RCC 7860 (cell line): ENCODE results near the gene TRIM37.
A peak's percentile ranks its signal among the peaks of the same experiment; 100 is the strongest.
"Not testable (repeated sequence)": the region's sequence is repeated elsewhere in the genome, so short reads cannot be mapped to it uniquely, and the experiment has no call there.

ENCODE experiments used
- DNase-seq: peaks from one replicate; pipeline ENCODE4 v3.0.0-alpha.2; 2015; ENCODE audit warnings: low spot score
- FAIRE-seq: peaks from 2 replicates; lab custom pipeline; 2012; peaks lifted over from hg19 to GRCh38; lab: Jason Lieb, UNC

The TRIM37 gene

DNA sequence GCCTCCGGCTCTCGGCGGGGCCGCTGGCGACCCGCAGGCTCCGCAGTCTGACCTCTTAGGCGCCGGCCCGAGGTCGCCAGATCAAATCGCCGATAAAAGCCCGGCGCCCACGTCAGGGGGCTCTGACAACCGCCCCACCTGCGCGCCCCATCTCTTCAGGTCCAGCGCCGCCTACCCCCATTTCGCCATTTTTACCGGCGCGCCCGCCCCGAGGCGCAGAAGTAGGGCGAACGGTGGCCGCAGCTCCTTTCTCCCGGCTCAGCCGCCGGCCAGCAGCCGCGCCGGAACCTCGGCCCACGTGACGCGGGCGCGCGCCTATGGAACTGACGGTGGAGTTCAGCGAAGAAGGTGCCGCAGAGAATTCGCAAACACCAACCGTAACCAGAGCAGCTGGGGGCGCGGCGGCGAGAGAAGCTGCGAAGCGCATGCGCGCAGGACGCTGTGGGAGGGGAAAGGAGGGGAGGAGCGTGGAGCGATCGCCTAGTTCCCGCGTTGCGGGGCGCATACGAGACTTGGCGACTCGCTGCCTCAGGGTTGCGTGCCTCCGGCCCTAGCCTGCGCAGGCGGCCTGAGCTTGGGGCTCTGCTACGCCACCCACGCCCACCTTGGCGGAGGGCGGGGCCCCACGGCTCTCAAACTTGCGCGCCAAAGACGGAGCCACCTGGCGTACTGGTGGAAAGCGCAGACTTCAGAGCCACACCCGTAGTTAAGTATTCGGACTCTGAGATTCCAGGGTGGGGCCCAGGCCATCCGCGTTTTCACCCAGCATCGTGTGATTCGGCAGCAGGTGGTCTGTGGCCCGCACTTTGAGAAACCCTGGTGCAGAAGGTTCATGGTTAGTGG is at the start of gene TRIM37:
Gene TRIM37 (minus strand): TSS at position 418 of the 843 bp plus-strand sequence. CDS start 419 bp downstream, outside the sequence.
- peak; percentile 96 for DNase-seq
- FAIRE-seq, result peak; percentile 67

GRCh38 chr17:59155439-59156177 is 48.9 kb upstream of the TRIM37 start, which contains the start of gene PRR11:
Gene PRR11, plus strand, starts transcription at chr17:59155746. Its CDS starts 14,007 bp downstream, at chr17:59169753.
- FAIRE-seq, result peak; percentile 97
- DNase-seq, result no peak

DNA sequence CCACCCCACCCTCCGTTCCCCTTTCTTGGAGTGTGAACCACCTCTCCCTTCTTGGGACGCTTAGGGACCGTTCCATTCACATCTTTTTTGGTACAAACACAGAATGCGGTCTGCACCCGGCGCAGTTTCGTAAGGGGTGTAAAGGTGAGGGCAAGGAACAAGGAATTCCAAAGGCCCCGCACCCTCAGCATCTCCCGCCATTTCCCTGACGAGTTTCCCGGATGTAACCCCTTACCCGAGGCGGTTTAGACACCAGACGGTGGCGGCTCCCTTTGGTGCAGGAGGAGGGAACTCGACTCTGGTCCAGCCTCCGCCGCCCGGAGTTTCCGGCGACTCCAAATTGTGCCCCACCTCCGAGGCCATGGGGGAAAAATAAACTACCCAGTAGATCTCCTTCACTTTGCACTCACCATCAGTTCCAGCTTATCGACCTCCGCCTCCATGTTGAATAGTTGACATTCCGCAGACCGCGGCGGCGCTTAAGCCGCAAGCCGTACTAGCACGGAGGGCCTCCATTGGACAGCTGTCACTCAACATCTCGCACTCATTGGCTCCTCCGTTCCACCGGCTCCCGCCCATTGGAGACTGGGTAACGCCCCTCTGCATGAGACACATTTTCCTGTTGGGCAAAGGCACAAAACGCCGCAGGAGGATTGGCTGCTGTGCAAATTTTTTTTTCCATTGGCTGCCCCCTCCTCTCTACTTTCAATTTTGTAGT is 48.2 kb upstream of the TRIM37 start, which contains the start of gene SKA2:
Gene SKA2 (minus strand): TSS at position 466 of the 718 bp plus-strand sequence. CDS start 23 bp downstream, at position 443.
- DNase-seq (peak; percentile 100), FAIRE-seq (no peak)

DNA sequence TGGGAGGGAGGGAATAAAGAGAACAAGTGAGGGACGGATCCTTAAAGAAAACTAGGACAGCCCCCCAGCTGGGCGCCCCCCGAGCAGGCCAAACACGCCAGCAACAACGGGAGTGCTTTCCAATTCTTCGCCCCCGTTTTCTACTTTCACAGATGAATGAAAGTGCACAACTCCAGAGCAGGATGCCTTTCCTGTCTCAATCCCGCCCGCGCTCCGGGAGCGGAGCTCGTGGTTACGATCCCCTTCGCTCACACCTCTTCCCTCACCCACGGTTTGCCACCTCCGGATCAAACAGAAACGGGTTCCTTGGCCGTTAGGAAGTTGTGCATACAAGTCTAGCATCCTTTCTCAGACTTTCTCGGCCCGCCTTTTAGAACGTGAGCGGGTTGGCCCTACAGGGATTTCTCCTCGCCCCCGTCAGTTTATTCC is 47.6 kb upstream of the TRIM37 start:
- DNase-seq (peak; percentile 30), FAIRE-seq (no peak)

- FAIRE-seq, result no peak
- no peak for DNase-seq
Observed at GRCh38 chr17:59152925-59153324, 46.2 kb upstream of the TRIM37 start.

GRCh38 chr17:59151591-59151990 is 44.9 kb upstream of the TRIM37 start:
- FAIRE-seq (no peak), DNase-seq (no peak)

DNA sequence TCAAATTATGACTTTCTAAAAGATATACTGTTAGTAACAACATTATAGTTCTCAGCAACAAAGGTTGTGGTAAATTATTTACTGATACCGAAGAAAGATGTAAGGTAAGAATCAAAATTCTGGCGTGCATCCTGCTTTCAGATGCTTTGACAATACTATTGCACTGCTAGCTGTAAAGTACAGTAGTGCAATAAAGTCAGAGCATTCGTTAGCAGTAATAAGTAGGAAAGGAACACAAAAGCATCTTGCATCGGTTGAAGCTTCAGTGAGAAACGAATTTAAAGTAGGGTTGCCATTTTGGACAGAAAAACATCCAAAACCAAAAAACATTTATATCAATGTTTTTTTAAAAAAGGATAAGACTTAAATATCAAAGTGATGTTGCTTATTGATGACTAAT is 44.3 kb upstream of the TRIM37 start:
- DNase-seq, result no peak
- no peak for FAIRE-seq

DNA sequence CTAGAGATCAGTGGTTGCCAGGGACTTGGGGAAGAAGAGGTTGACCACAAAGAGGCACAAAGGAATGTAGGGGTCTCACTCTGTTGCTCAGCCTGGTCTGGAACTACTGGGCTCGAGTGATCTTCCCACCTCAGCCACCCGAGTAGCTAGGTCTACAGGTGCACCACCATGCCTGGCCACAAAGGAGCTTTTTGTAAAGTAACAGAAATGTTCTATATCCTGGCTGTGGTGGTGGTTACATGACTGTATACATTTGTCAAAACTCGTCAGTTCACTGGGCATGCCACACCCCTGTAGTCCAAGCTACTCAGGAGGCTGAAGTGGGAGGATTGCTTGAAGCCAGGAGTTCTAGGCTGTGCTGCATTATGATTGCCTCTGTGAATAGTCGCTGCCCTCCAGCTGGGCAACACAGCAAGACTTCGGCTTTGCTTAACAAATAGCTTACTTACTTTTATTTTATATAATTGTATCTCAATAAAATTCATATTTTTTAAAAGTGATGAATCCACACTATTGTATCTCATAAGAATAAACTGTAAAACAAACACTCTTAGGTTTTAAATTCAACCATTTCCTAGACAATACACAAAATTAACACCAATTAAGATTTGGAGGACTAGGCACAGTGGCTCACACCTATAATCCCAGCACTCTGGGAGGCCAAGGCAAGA is 43.3 kb upstream of the TRIM37 start:
- no peak for FAIRE-seq
- peak; percentile 33 for DNase-seq

DNA sequence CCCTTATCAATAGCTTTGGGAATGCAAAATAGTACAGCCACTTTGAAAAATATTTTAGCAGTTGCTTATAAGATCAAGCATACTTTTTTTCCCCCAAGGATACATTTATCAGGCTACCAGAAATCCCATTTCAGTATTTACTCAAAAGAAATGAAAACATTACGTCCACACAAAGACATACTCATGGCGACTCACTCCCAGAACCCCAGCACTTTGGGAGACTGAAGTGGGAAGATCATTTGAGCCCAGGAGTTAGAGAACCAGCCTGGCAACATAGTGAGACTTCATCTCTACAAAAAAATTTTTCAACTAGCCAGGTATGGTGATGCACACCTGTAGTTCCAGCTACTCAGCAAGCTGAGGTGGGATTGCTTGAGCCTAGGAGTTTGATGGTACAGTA is 42.4 kb upstream of the TRIM37 start:
- DNase-seq (peak; percentile 39), FAIRE-seq (peak; percentile 41)

GRCh38 chr17:59145571-59146096 is 39.0 kb upstream of the TRIM37 start:
- DNase-seq (no peak), FAIRE-seq (no peak)

- DNase-seq, result no peak
- FAIRE-seq, result no peak
Observed at GRCh38 chr17:59141860-59142259, 35.2 kb upstream of the TRIM37 start.

DNA sequence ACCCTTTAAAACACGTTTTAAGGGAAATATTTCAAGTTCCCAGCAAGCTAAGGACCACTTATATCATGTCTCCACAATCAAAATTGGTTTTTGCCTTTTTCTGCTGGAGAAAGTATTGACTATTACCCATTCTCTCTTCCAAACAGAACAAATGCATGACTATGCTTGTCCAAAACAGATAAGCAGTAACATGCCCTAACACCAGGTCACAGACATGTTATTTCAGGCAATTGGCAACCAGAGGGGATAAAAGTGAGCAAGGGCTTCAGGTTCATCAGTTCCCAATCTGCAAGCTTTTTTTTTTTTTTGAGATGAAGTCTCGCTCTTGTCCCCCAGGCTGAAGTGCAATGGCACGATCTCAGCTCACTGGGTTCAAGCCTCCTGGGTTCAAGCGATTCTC is 33.3 kb upstream of the TRIM37 start:
- FAIRE-seq, result no peak
- DNase-seq, result no peak

GRCh38 chr17:59138339-59138738 is 31.7 kb upstream of the TRIM37 start:
- not testable (repeated sequence) for DNase-seq, FAIRE-seq

DNA sequence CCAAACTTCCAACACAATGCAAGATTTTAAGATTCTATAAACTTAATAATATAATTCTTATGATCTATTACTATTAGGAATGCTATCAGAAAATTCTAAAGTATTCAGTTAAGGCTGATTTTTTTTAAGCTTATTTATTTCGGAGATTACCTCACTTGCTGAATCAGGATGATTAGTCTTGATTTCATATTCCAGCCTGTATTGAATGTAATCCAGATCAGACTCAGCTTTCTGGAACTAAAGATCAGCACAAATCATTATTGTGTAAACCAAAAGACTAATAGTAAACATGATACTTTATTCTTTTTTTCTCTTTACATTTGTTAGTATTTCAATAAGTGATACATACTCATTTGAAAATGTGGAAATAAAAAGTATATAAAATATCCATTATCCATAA is 24.5 kb upstream of the TRIM37 start:
- DNase-seq (no peak), FAIRE-seq (no peak)

- FAIRE-seq (no peak), DNase-seq (no peak)
Observed at GRCh38 chr17:59129814-59130213, 23.1 kb upstream of the TRIM37 start.

- no peak for DNase-seq
- FAIRE-seq, result no peak
Observed at GRCh38 chr17:59126809-59127417, 20.2 kb upstream of the TRIM37 start.

DNA sequence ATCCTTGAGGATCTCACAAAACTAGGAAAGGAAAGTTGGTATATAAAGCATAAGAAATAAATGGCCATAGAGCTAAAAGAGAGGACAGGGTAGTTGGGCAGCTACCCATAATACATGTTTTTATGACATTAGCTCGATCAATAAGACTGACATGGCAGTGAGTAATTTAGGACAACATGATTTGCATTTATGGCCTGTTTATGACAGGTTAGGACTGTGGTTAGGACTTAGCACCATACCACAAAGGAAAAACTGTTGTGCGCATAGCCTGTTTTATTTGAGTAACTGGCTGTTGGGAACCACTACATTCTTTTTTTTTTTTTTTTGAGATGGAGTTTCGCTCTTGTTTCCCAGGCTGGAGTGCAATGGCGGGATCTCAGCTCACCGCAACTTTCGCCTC is 18.0 kb upstream of the TRIM37 start:
- FAIRE-seq, result no peak
- no peak for DNase-seq

GRCh38 chr17:59121901-59122480 is 15.3 kb upstream of the TRIM37 start:
- DNase-seq (peak; percentile 94), FAIRE-seq (peak; percentile 97)

- DNase-seq (no peak), FAIRE-seq (no peak)
Observed at GRCh38 chr17:59115474-59115873, 8.8 kb upstream of the TRIM37 start.
